Measurements from ENCODE around the gene ARRDC3. TPM values are rescaled to one million over a fixed set of nuclear protein-coding genes. Genes with fewer than 3 reads are reported as not detected.
A peak's percentile ranks its signal among the peaks of the same experiment; 100 is the strongest.

ARRDC3 gene
- total RNA-seq, 1 experiment from 2014 or later, result 34.5 TPM

DNA sequence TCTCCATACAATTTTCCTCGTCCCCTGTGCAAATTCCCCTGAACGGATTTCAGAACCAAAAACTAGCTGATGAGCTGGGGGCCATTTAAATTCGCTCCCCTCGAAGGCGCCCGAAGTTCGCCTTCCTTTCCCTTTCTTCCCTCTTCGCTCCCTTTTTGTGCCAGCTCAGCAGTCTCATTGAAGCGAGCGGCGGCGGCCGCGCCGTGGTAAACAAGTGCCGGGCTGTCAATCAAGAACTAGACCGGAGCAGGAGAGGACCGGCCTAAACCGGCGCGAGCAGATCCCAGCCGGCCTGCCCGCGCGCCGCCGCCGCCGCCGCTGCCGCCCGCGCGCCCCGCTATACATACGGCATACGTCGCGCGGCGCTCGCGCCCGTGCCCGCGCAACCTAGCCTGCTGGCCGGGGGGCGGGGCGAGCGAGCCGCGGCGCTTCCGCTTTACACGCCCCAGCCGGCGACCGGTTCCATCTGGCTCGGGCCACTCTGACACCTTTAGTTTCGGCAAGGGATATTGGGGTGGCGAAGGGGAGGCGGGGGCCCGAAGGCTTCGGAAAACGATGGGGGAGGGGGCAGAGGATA, 3.1 kb downstream of the ARRDC3 start:
- no peaks in the 10 kb centered on the region for H3K9me3 Mint-ChIP-seq (ENCODE audit: unreplicated experiment)
- Histone ChIP-seq H3K4me3 (ENCODE audit: low read depth, low read length) (peak overlapping the region; percentile 78), H3K4me1 (peaks cover 11% of the 10 kb centered on the region), H3K36me3 (ENCODE audit: control insufficient read depth, insufficient read depth, low read length) (no peaks in the 10 kb centered on the region), H3K9me3 (no peaks in the 10 kb centered on the region), H3K27me3 (replicated peaks; ENCODE audit: control insufficient read depth, insufficient read depth, low read length) (no peaks in the 10 kb centered on the region)
- H3K36me3 Mint-ChIP-seq (ENCODE audit: insufficient read depth, unreplicated experiment), result peaks cover 72% of the 10 kb centered on the region
- peak overlapping the region; percentile 88 for H3K4me3 Mint-ChIP-seq (ENCODE audit: unreplicated experiment)
- H3K4me1 Mint-ChIP-seq (ENCODE audit: low read depth, unreplicated experiment), result peaks cover 6% of the 10 kb centered on the region
- peak overlapping the region; percentile 94 for H3K27ac Mint-ChIP-seq (ENCODE audit: unreplicated experiment)
- no TSS peak for BruUV-seq (replicated peaks)
- ChIA-PET POLR2A (interaction anchor here (0.6 to 1.4 kb wide), 4 partner anchors 100 to 503 kb away, joined by 3 to 32 read pairs (median 7); no protein-coding TSS in a partner anchor), CTCF (interaction anchor here (0.6 to 1.7 kb wide), 2 partner anchors 154 to 160 kb away, joined by 4 to 10 read pairs; no protein-coding TSS in a partner anchor)
- DNase-seq, result peak; percentile 95 to 97
- H3K27me3 Mint-ChIP-seq (ENCODE audit: insufficient read depth, unreplicated experiment), result no peaks in the 10 kb centered on the region
- intact Hi-C loops (cut with micrococcal nuclease; ENCODE audit: unreplicated experiment), result no loop called here
- TF ChIP-seq, protein P1, sequence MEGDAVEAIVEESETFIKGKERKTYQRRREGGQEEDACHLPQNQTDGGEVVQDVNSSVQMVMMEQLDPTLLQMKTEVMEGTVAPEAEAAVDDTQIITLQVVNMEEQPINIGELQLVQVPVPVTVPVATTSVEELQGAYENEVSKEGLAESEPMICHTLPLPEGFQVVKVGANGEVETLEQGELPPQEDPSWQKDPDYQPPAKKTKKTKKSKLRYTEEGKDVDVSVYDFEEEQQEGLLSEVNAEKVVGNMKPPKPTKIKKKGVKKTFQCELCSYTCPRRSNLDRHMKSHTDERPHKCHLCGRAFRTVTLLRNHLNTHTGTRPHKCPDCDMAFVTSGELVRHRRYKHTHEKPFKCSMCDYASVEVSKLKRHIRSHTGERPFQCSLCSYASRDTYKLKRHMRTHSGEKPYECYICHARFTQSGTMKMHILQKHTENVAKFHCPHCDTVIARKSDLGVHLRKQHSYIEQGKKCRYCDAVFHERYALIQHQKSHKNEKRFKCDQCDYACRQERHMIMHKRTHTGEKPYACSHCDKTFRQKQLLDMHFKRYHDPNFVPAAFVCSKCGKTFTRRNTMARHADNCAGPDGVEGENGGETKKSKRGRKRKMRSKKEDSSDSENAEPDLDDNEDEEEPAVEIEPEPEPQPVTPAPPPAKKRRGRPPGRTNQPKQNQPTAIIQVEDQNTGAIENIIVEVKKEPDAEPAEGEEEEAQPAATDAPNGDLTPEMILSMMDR (IDR thresholded peaks at IDR 0.05; ENCODE audit: insufficient read depth in 1 of 2, low read depth in 1 of 2, low read length in 1 of 2, severe bottlenecking in 1 of 2, unreplicated experiment in 1 of 2), result no peak

DNA sequence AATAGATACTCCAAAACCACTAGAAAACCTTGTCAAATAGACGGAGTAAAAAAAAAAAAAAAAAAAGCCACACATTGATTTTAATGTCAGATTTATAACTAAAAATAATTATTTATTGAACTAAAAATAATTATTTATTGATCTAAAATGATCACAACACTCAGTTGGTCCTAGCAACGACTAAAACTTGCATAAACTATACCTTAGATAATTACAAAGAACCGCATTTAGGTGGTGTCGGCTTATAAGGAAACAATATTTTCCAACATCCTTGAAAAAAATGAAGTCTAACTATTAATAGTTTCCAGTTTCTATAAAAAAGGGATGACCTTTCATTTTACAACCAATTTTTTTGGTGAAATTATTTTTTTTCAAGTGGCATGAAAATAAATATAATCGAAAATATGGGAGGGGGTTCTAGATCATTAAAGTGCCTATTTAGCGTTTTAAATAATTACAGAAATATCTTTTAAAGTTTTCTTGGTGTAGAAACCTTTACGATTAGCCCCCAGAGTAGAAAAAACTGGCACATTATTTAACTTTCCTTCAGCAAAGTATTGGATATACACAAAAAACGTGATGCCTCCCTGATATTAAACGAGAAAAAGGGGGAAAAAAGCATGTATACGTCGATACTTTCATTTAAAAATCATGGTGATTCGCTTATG, 3.7 kb downstream of the ARRDC3 start:
- no peaks in the 10 kb centered on the region for H3K27me3 ChIP-seq (replicated peaks; ENCODE audit: control insufficient read depth, insufficient read depth, low read length)

DNA sequence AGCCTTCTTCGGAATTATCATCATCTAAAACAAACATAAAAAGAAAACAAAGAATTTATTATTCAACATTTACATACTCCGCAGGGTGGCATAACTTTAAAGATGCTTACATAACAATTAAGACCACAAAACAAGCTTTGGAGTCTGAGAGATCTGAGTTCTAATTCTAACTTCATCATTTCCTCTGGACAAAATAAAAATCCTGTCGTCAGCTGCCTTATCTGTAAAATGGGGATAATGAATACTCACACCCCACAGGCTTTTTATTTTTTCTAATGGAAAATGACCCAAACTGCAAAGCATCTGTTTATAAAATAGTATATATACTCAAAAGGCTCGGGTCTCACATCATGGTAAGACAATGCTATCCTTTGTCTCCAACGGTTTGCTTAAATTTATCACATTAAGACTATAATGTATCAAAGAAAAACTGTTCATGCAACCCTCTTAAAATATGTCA, 4.3 kb downstream of the ARRDC3 start:
- intact Hi-C loops (cut with micrococcal nuclease; ENCODE audit: unreplicated experiment), result no loop called here
- DNase-seq, result no peak
- TF ChIP-seq, protein P1 (IDR thresholded peaks at IDR 0.05; ENCODE audit: insufficient read depth in 1 of 2, low read depth in 1 of 2, low read length in 1 of 2, severe bottlenecking in 1 of 2, unreplicated experiment in 1 of 2), result no peak
- Histone ChIP-seq H3K27me3 (replicated peaks; ENCODE audit: control insufficient read depth, insufficient read depth, low read length) (no peaks in the 10 kb centered on the region), H3K36me3 (ENCODE audit: control insufficient read depth, insufficient read depth, low read length) (no peaks in the 10 kb centered on the region; the same call in 1 of the 2 replicates), H3K4me1 (peaks cover 5% of the 10 kb centered on the region; the same call in 1 of the 2 replicates), H3K9me3 (no peaks in the 10 kb centered on the region), H3K4me3 (ENCODE audit: low read depth, low read length) (peak overlapping the region; percentile 78)
- POLR2A ChIA-PET, result no interaction called here
- Mint-ChIP-seq H3K27me3 (ENCODE audit: insufficient read depth, unreplicated experiment) (no peaks in the 10 kb centered on the region), H3K4me1 (ENCODE audit: low read depth, unreplicated experiment) (peaks cover 6% of the 10 kb centered on the region), H3K9me3 (ENCODE audit: unreplicated experiment) (no peaks in the 10 kb centered on the region), H3K4me3 (ENCODE audit: unreplicated experiment) (peak overlapping the region; percentile 88), H3K36me3 (ENCODE audit: insufficient read depth, unreplicated experiment) (peaks cover 82% of the 10 kb centered on the region), H3K27ac (ENCODE audit: unreplicated experiment) (peak overlapping the region; percentile 94)
- no TSS peak for BruUV-seq (replicated peaks)
- CTCF ChIA-PET, result no interaction called here

More for the DNA sequence above, 3.7 kb downstream of the ARRDC3 start:
- intact Hi-C loops (cut with micrococcal nuclease; ENCODE audit: unreplicated experiment), result no loop called here
- BruUV-seq (replicated peaks), result no TSS peak
- H3K27ac Mint-ChIP-seq (ENCODE audit: unreplicated experiment), result peak overlapping the region; percentile 94
- DNase-seq, result no peak
- Histone ChIP-seq H3K9me3 (no peaks in the 10 kb centered on the region), H3K4me3 (ENCODE audit: low read depth, low read length) (peak overlapping the region; percentile 78), H3K4me1 (peaks cover 7% of the 10 kb centered on the region), H3K36me3 (ENCODE audit: control insufficient read depth, insufficient read depth, low read length) (no peaks in the 10 kb centered on the region; the same call in 1 of the 2 replicates)
- H3K36me3 Mint-ChIP-seq (ENCODE audit: insufficient read depth, unreplicated experiment), result peaks cover 78% of the 10 kb centered on the region
- no peaks in the 10 kb centered on the region for H3K27me3 Mint-ChIP-seq (ENCODE audit: insufficient read depth, unreplicated experiment)
- ChIA-PET POLR2A (interaction anchor here (0.6 to 0.7 kb wide), 2 partner anchors 160 to 502 kb away, joined by 3 read pairs; no protein-coding TSS in a partner anchor), CTCF (interaction anchor here (0.6 kb wide), 1 partner anchor 154 kb away, joined by 4 read pairs; no protein-coding TSS in a partner anchor)
- peak overlapping the region; percentile 88 for H3K4me3 Mint-ChIP-seq (ENCODE audit: unreplicated experiment)
- no peaks in the 10 kb centered on the region for H3K9me3 Mint-ChIP-seq (ENCODE audit: unreplicated experiment)
- TF ChIP-seq, protein P1 (IDR thresholded peaks at IDR 0.05; ENCODE audit: insufficient read depth in 1 of 2, low read depth in 1 of 2, low read length in 1 of 2, severe bottlenecking in 1 of 2, unreplicated experiment in 1 of 2), result no peak
- H3K4me1 Mint-ChIP-seq (ENCODE audit: low read depth, unreplicated experiment), result peaks cover 6% of the 10 kb centered on the region

Measured in Caco-2 (cell line).